ENCODE data around the gene FOXA2. TPM values are rescaled to one million over a fixed set of nuclear protein-coding genes. Genes with fewer than 3 reads are reported as not detected.
A peak's percentile ranks its signal among the peaks of the same experiment; 100 is the strongest.

The FOXA2 gene
- total and polyA plus RNA-seq, 12 donors: not detected

DNA sequence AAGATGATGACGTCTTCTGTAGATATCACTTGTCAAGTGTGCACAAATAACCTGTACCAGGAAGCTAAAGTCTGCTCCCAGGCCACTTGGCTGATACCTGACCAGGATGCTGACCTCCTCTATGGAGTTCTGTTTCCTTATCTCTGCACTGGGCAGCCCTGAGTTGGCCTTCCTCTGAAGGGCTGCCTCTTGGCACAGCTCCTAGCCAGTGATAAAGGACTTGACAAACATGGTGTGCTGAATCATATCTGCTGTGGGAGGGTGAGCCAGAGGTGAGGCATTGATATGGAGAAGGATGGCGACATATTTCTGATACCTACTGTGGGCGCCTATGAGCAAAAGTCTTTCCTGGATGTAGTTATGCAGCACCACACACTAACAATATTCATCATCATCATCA is 32.8 kb upstream of the FOXA2 start:
- TF ChIP-seq POLR2A (IDR thresholded peaks at IDR 0.05): no peak
- TF ChIP-seq, protein P1, sequence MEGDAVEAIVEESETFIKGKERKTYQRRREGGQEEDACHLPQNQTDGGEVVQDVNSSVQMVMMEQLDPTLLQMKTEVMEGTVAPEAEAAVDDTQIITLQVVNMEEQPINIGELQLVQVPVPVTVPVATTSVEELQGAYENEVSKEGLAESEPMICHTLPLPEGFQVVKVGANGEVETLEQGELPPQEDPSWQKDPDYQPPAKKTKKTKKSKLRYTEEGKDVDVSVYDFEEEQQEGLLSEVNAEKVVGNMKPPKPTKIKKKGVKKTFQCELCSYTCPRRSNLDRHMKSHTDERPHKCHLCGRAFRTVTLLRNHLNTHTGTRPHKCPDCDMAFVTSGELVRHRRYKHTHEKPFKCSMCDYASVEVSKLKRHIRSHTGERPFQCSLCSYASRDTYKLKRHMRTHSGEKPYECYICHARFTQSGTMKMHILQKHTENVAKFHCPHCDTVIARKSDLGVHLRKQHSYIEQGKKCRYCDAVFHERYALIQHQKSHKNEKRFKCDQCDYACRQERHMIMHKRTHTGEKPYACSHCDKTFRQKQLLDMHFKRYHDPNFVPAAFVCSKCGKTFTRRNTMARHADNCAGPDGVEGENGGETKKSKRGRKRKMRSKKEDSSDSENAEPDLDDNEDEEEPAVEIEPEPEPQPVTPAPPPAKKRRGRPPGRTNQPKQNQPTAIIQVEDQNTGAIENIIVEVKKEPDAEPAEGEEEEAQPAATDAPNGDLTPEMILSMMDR (IDR thresholded peaks at IDR 0.05): no peak
- intact Hi-C loops (cut with DNase I): no loop called here
- no peaks in the 10 kb centered on the region for H3K4me1 ChIP-seq (replicated peaks in 1 of 2)
- H3K36me3 ChIP-seq (replicated peaks in 1 of 2): no peaks in the 10 kb centered on the region
- H3K27me3 ChIP-seq: peaks cover 14% of the 10 kb centered on the region
- 59 to 65% (median 61%) methylated on average over 3 of the region's 3 CpGs for WGBS, 4 donors
- no peak overlapping the region for H3K4me3 ChIP-seq
- DNase-seq: peak in 5 of 7 donors; percentile 18 to 44 (median 34)
- no peaks in the 10 kb centered on the region for H3K9me3 ChIP-seq (replicated peaks in 1 of 3)
- H3K27ac ChIP-seq: no peak overlapping the region

DNA sequence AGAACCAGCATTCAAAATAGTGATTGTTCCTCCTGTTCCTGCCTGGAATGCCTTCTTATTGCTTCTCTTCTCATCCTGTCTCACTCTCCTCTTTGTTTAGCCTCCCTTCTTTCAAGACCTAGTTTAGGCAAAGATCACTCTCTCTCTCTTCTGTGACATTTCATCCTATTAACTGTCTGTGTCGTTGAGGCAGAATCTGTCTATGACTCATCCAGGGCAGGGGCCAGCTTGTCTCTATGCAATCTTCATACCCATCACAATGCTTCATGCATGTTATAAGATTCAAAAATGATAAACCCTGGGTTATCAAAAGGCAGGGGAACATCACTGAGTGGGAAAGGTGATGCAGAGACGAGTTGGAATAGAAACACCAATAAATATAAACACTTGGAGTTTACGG is 32.2 kb upstream of the FOXA2 start:
- 51 to 58% (median 55%) methylated on average over 3 of the region's 3 CpGs for WGBS, 4 donors
- no peak overlapping the region for H3K27ac ChIP-seq
- no peak overlapping the region for H3K4me3 ChIP-seq
- intact Hi-C loops (cut with DNase I): no loop called here
- no peaks in the 10 kb centered on the region for H3K9me3 ChIP-seq (replicated peaks in 1 of 3)
- TF ChIP-seq POLR2A (IDR thresholded peaks at IDR 0.05): no peak
- TF ChIP-seq, protein P1 (IDR thresholded peaks at IDR 0.05): no peak
- no peak for DNase-seq
- H3K4me1 ChIP-seq (replicated peaks in 1 of 2): no peaks in the 10 kb centered on the region
- H3K27me3 ChIP-seq: peaks cover 14% of the 10 kb centered on the region
- no peaks in the 10 kb centered on the region for H3K36me3 ChIP-seq (replicated peaks in 1 of 2)

DNA sequence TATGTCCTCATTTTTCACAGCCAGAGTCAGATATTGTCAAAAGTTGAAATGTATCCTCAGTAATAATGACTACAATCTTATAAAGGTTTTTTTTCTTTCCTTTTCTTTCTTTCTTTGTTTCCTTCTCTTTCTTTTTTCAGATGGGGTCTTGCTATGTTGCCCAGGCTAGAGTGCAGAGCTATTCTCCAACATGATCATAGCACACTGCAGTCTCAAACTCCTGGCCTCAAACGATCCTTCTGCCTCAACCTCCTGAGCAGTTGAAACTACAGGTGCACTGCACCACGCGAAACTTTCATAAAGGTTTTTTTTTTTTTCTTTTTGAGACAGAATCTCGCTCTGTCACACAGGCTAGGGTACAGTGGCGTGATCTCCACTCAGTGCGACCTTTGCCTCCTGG is 31.1 kb upstream of the FOXA2 start:
- Histone ChIP-seq H3K4me3 (no peak overlapping the region), H3K4me1 (replicated peaks in 1 of 2) (no peaks in the 10 kb centered on the region), H3K27me3 (peaks cover 14% of the 10 kb centered on the region), H3K27ac (no peak overlapping the region), H3K36me3 (replicated peaks in 1 of 2) (no peaks in the 10 kb centered on the region), H3K9me3 (replicated peaks in 1 of 3) (no peaks in the 10 kb centered on the region)
- no peak for DNase-seq
- intact Hi-C loops (cut with DNase I): no loop called here
- TF ChIP-seq, protein P1 (IDR thresholded peaks at IDR 0.05): no peak
- no peak for TF ChIP-seq POLR2A (IDR thresholded peaks at IDR 0.05)
- 76 to 81% (median 79%) methylated on average over 6 of the region's 6 CpGs for WGBS, 4 donors

DNA sequence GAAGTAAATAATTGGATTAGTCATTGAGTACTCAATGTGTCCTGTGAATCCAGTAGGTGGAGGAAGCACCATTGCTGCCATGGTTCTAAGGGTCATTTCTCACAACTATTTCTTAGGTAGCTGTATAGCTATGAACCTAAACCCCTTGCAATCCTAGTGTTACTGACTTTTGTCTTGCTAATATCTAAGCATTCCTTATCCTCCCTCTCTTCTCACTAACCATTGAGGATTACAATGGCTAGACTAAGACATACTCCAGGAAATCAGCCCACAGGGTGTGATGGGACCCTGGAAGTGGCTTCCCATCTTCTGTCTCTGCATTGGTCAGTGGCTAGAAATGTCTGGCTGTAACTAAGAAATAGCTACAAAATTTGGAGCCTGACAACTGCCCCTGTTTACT is 27.3 kb upstream of the FOXA2 start:
- Histone ChIP-seq H3K27me3 (peaks cover 14% of the 10 kb centered on the region), H3K27ac (no peak overlapping the region), H3K4me1 (replicated peaks in 1 of 2) (no peaks in the 10 kb centered on the region), H3K4me3 (no peak overlapping the region), H3K9me3 (replicated peaks in 1 of 3) (no peaks in the 10 kb centered on the region), H3K36me3 (replicated peaks in 1 of 2) (no peaks in the 10 kb centered on the region)
- TF ChIP-seq POLR2A (IDR thresholded peaks at IDR 0.05): no peak
- TF ChIP-seq, protein P1 (IDR thresholded peaks at IDR 0.05): no peak
- DNase-seq: no peak
- intact Hi-C loops (cut with DNase I): no loop called here
